GM21360 (cell line): ENCODE data around the gene PRKG1.
A peak's percentile ranks its signal among the peaks of the same experiment; 100 is the strongest.

ENCODE experiments used
- ATAC-seq: cut with Tn5 transposase; IDR thresholded peaks from one replicate; pipeline ENCODE4 v1.9.1; 2021; ENCODE audit warnings: mild to moderate bottlenecking, moderate library complexity; ENCODE audit not compliant: unreplicated experiment

Gene PRKG1

DNA sequence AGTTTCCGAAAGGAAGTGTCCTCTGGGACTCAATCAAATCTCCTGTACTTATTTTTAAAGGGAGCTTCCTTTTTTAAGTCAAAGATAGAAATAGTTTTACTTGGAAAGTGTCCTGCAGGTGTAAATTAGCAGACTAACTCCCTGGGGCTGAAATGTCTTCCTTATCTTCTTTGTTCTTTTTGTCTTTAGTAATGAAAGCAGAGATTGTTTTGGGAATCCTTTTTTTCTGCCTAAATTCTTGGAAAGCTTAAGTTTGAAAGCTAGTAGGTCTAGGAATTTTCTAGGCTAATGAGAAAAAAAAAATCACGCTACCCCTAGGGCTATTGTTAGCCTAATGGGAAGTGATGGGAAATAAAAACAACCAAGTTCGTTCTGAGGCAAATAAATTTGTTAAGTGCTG lies 764.2 kb downstream of the PRKG1 start:
- ATAC-seq, result no peak

DNA sequence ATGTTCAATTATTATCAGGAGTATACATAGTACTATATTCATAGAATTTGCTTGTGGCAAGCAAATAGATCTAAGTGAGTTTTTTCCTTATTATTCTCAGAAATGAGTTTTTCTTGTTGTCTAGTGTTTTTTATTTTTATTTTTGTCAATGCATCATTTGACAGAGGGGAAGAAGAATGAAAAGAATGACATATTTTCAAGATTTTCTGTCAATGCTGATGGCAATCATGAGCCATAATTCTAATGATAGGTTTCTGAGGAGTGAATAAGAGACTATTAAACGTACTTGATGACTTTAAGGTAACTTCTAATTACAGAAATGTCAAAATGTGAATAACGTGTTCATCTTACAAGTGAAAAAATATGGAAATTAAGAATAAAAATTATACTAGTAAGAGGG lies 769.7 kb downstream of the PRKG1 start:
- ATAC-seq, result no peak

DNA sequence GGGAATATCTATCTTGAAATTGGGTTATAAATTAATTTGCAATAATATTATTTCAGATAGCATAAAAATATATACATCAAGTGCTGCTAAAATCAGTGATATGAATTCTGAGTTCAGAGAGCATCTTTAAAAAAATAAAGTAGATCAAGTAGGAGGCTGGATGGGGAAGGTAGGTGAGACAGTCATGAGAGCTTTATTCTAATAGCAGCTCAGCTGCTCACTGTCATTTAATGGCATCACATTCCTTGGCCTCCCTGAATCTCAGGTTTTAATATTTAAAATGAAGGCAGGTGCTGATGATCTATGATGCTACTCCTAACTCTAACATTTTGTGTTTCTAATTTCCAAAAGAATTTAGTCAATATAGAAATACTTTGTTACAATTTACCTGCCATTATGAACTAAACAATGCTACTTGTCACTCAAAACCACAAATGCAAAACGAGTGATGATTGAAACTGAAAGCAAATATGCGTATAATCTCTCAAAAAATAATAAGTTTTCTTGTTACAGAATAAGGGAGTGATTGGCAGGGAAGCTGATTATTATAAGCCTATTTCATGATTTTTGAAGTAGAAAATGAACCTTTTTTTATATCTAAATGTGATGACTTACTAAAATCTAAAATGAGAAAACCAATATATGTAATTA lies 772.7 kb downstream of the PRKG1 start:
- ATAC-seq, result peak; percentile 67

DNA sequence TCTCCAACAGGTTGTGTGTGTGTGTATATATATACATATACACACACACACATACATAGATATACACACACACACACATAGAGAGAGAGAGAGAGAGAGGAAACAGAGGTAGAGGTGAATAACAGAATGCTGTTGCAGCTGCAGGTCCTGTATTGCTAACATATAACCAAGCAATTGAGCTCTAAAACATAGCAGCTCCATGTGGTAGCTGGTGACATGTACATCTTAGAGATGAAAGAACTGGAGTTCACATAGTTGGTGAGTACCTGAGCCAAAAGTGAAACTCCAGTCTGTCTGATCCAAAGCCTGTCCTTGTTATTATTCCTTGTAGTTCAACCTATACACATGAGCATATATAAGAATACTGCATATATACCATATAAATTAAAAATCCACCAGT lies 778.0 kb downstream of the PRKG1 start:
- no peak for ATAC-seq

DNA sequence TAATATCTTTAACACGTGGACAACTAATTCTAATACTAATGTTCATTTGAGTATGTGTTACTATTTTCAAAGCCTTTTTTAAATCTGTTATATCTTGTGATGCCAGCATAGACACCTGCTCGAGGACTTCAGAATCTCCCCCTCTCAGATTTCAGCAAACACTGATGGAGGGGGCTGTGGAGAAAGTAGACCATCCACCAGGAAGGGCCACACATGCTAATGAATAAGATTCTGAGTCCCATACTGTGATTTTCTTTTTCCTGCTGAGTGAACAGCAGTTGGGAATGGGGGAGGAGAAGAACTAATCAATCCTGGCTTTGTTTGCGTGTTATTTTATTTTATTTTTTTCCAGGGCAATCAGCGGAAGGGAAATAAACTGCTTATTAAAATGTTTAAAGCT lies 783.0 kb downstream of the PRKG1 start:
- no peak for ATAC-seq

DNA sequence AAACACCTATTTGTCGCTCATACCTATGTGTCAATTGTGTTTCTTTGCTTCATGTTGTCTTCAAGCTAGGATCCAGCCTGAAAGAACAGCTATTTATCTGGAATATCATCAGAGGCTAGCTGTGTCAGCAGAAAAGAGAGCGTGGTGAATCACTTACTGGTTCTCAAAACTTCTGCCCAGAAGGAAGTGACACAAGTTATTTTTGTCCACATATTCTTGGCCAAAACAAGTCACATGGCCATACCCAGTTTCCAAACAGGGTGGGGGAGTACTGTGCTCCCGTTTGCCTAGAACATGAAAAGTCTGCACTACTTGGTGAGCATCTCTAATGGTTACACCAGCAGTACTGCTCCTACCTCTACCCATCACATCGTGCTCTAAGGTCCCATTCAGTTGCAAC lies 786.0 kb downstream of the PRKG1 start:
- peak; percentile 76 for ATAC-seq

DNA sequence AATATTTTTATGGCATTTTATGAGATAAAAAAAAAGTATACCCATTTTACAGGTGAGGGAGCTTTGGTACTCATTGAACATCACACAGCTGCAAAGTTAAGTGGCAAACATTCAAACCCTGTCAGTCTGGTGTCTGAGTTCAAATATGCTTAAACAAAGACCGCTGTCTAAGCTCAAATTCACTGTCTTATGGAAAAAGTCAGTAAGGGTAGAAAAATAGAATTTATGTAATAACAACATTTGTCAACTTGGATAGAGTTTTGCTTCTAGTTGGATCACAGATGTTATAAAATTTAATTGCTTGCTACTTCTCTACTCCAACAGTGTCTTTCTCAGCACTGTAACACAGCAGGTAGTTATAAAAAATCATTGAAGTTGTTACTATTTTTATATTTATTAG lies 786.8 kb downstream of the PRKG1 start:
- no peak for ATAC-seq

DNA sequence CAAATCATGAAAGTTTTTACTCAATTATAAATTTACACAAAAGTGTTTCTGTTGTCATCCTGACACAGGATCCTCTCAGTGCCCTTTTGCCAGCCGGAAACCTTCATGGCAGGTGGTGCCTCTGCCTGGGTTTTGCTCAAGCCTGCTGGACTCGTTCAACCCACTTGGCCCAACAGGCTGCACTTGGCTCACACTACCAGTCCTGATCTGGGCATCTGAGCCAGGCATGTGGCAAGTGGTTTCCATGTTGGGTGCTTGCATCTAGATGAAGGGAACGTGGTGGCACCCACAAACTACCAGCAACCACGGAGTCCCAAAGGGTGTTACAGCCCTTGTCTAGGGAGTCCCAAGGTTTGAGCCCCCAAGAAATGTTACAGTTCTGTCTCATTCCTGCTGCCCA lies 787.4 kb downstream of the PRKG1 start:
- no peak for ATAC-seq

DNA sequence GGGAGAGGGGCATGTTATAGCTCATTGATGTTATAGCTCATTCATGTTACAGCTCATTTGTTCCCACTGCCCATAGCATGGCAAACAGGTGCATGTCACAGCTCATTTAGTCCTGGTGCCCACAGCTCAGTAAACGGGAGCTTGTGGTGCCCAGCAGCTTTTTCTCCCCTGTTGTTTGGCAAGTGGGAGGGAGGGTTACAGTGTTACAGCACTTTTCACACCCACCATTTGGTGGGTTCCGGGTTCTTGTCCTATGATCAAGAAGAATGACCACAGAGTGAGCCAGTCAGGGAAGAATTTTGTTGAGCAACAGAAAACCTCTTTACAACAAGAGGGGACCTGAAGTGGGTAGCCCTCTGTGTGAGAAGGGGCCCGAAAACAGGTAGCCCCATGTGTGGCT lies 787.9 kb downstream of the PRKG1 start:
- ATAC-seq, result no peak

DNA sequence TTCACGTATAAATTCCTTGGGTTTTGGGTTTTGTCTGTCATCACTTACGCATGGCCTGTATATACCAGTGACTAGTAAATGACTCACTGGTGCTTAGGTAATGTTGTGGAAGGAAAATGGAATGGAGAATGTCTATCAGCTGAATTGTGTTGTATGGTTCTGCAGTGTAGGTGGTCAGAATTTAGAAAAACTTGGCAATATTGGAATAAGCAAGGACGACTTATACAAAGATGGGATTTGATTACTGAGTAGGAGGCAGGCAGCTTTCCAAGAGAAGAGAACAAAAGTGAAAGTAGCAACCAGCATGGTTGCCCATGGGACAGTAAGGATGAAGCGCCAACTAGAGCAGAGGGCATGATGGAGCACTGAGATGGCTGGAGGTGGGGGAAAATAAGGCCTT lies 793.7 kb downstream of the PRKG1 start:
- ATAC-seq, result no peak

DNA sequence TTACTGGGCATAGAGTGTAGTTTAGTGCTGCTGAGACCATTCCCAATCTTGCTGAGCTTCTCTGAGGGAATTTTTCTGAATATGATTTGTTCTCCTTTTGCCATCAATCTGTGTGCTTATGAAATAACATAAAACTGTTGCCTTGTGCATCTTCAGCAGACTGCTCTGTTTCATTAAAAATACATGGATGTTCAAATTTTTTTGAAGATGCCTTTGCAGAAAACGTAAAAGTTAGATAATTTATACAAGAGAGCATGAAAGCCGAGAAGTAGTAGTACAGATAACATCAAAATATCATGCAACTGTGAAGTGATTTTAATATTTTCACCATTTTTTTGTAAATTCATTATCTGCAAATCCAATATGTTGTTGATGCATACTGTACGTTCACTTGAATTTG lies 799.8 kb downstream of the PRKG1 start:
- ATAC-seq, result no peak

DNA sequence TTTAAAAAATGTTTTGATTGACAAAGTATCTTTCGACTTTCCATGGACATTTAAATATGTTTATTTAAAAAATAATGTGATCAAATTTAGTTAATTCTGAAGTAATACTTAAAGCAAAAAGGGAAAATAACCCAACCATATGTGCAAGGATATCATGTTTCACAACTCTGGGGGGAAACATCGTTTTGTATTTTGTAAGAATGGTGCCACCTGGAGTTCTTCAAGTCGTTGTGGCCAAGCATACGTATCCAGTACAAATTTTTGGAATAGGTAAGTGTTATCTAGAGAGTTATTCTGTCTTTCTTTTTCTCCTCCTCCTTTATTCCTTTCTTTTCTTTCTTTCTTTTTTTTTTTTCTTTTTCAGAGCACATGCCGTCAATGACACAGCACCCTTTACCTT lies 801.3 kb downstream of the PRKG1 start:
- ATAC-seq, result no peak

DNA sequence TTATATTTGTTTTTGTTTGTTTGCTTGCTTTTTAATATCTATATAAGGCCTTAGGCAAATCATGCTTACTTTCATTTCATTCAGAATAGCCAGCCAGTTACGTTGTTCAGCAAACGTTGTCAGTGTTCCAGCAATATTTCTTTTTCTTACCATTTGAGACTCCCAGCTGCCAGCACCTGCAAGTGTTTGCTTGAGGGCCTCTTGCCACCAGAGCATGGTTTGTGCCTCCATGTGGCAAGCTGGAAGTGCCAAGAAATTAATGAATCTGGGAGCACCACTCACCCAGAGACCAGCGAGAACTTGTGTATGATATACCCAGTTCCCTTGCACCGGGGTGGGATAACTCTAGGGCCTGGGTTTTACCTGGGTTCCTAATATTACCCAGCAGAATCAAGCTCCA lies 802.2 kb downstream of the PRKG1 start:
- ATAC-seq, result no peak

DNA sequence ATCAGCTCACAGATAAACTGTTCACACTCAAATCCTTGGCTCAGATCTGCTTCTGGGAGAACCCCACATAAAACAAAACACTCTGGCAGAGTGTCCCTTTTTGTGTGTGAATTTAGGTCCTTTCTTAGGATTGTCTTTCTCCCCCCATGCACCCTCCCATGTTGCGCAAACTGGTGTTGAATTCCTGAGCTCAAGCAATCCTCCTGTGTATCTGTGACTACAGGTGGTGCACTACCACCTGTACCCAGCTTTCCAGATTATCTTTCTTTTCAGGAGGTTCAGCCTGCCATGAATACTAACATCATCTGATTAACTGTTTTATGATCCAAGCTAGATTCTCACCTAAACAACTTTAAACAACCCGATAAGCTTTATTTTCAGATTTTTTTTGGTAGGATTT lies 802.7 kb downstream of the PRKG1 start:
- no peak for ATAC-seq

DNA sequence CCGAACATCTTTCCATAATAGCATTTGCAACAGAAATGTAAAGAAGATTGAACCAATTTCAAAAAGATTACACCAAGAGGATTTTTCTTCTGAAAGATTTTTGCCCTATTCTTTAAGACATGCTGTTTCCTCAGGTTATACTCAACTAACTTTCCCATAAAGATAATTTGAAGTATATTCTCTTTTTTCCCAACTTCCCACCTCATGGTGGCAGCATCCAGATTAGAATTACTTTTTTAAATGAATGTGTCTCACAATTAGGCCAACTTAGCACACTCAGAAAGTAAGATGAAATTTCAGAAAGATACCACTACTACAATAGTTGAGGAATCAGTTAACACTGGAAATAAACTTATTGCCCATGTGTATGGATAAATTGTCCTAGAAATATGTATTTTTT lies 803.3 kb downstream of the PRKG1 start:
- no peak for ATAC-seq

DNA sequence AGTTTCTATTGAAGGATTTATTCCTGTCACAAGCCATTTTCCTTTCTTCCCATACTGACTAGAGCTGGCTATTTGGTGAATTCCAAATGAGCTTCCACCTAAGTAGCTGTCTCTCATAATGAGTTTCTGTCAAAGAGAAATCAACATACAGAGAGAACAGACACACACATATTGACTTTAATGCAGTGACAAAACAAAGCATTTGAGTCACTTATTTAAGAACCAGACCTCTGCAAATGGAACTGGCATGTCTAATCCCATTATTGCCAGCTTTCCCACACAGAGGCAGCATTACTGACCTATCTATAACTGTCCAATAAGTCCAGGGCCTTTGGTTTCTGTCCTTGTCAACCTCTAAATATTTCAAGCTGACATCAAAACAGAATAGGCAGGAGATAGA lies 804.4 kb downstream of the PRKG1 start:
- ATAC-seq, result peak; percentile 4

DNA sequence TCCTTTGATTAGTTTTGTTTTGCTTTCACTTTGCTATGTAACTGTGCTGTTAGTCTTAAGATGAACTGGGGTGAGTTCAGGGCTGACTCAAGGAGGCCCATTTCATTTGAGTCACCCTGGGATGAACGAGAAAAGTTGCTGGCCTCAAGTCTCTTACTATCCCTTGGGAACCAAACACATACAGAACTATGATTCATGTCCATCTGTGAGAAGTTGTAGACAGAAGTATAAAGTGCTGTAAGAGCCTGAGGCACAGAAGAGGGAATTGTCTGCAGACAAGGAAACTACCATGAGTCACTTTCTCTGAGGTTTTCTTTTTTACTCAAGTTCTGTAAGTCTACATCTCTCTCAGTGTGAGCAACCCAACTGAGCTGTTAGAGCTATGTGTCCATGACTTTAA lies 805.0 kb downstream of the PRKG1 start:
- peak; percentile 93 for ATAC-seq

DNA sequence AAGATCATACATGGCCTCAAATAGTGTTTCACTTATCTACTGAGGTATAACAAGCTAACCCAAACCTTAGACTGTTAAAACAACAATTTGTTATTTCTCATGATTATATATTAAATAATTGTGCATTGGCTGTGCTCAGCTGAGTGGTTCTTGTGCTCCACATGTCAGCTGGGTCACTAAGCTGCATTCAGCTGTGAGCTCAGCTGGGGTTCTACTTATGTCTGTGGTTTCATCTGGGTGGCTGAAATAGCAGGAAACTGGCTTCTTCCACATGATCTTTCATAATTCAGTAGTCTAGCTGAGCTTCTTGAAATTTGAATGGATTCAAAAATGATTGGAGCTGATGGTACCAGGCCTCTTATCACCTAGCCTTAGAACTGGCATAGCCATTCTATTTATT lies 806.9 kb downstream of the PRKG1 start:
- ATAC-seq, result no peak

DNA sequence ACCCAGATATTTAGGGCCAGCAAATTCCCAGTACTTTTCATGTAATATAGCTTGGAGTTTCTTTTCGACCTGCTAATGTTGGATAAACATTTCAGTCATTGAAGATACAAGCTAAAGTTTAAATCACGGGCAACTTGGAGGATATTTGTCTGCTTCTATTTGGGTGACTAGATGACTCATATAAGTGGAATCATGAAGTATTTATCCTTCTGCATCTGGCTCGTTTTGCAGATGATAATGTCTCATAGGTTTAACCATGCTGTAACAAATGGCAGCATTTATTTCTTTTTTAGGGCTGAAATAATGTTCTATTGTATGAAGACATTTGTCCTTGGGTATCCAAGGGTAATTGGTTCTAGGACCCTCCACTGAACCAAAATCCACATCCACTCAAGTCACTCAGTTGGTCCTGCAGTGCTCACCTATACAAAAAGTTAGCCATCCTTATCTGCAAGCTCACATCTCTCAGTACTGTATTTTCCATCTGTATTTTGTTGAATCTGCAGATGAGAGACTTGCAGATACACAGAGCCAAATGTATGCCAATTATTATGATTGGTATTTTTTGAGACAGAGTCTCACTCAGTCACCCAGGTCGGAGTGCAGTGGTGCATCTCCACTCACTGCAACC lies 812.3 kb downstream of the PRKG1 start:
- no peak for ATAC-seq

DNA sequence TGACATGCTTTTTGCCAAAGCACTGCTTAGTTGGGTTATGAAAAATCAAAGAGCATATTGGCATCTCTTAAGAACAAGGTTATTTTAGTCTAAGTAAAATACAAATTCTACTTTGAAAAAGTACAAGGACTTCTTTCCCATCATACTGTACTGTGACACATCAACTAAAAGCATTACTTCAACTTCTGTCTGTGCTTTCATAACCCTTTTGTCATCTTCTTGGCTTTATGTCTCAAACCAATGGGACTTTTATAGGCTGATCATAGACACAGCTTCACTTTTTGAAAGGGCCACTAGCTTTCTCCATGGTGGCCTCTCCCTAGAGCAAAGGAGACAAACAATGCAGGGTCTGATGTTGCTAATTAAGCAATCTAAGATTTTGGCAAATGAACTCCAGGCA lies 814.0 kb downstream of the PRKG1 start:
- no peak for ATAC-seq

DNA sequence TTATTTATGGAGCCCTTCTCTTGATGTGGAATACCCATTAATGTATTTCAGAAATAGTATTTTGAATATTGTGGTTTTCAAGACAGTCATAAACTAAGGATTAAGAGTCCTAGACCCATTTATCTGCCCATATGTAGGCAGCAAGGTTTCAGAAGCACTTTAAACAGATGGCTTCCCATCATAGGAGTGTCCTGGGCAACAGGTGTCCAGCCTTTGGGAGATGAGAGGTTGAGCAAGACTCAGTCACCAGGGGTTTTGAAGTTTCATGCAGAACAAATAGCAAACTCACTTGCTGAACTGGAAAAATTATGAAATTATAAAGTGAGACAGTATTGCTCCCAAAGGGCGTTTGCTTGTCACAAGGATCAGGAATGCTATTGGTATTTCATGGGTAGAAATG lies 818.0 kb downstream of the PRKG1 start:
- ATAC-seq, result no peak

DNA sequence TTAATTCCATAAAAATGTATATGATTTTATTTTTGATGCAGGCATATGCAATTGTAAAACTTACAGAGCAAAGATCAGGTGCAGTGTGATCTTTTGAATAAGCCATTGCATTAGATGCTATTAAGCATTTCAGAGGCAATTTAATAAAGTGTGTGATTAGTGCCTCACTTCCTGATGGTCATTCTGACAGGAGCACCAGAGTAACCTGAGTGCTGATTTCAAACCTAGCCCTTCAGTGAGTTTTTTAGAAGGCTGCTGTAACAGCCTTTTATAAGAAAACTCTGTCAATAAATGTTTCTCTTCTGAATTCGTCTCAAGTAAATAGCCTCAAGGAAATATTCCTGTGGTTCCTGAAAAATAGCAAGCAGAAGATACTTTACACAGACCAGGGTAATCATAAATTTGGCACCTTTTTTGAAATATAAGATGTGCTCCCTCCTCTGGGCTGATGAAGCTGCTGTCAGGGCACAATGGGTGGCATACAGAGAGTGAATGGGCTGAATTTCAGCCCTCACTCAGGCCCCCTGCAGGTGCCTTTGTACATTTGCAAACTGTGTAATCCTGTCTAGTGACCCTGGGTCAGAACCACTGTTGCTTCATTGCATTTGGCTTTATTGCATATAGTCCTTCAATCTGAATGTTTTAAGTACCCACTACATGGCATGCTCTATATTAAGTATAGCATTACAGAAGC lies 818.8 kb downstream of the PRKG1 start:
- ATAC-seq, result peak; percentile 87
